K562 (cell line): ENCODE data around the gene TMPO. TPM values are rescaled to one million over a fixed set of nuclear protein-coding genes. Genes with fewer than 3 reads are reported as not detected.

Source experiments
- ATAC-seq: fragments of 200-7000 bp; cut with Tn5 transposase; 3 replicates; pipeline ENCODE4 v1.9.1; 2020; ENCODE audit warnings: moderate library complexity
- Bru-seq: library from RNA; stranded (reverse); fragments of 400-500 nt; gene quantifications from one replicate; lab custom pipeline; 2021; lab: Mats Ljungman, UMichigan
- BruChase-seq, 2 experiments: library from RNA; stranded (reverse); fragments of 400-500 nt; gene quantifications; one replicate each; lab custom pipeline; 2021; lab: Mats Ljungman, UMichigan
- BruUV-seq: library from RNA; stranded (reverse); fragments of 400-500 nt; replicated peaks from 2 replicates; lab custom pipeline; 2021; lab: Mats Ljungman, UMichigan
- CTCF ChIA-PET: fragments of 300-600 bp; formaldehyde crosslinking; extraction: SDS; loops from one replicate; lab custom pipeline; 2021; ENCODE audit warnings: low intra/inter-chr PET ratio; lab: Yijun Ruan, JAX
- POLR2A ChIA-PET: fragments of 300-600, 350-650 bp; sonication (Branson Sonifier 250); formaldehyde crosslinking; extraction: SDS; loops from one replicate; lab custom pipeline; 2021; ENCODE audit warnings: antibody characterized with exemption, inconsistent platforms; lab: Yijun Ruan, JAX
- DNase-seq, 4 experiments: peaks; one replicate each; pipeline versions ENCODE4 v3.0.0 to v3.0.0-alpha.2; 2011 to 2018; ENCODE audit warnings: low spot score in 3 of 4, mixed read lengths in 3 of 4; ENCODE audit errors: extremely low read depth in 1 of 4
- FAIRE-seq: peaks from 2 replicates; lab custom pipeline; 2011; peaks lifted over from hg19 to GRCh38; lab: Jason Lieb, UNC
- H2AFZ ChIP-seq: 2 replicates; pipeline ENCODE4 v1.6.0; 2011; ENCODE audit warnings: low read depth, low read length, control low read depth, inconsistent platforms
- H3K27ac ChIP-seq: fragments of 200-600 bp; 3 replicates; pipeline ENCODE4 v1.8.0; 2011; ENCODE audit warnings: low read depth, mild to moderate bottlenecking, control low read depth, inconsistent platforms, low read length, moderate library complexity, mixed read lengths; ENCODE audit errors: extremely low read depth
- H3K27me3 ChIP-seq, 2 experiments: fragments of 300-600 bp in 1 of 2; 2 replicates in 1 of 2; 3 replicates in 1 of 2; pipeline versions ENCODE4 v1.6.0 to v1.8.0; 2011; ENCODE audit warnings: inconsistent platforms in 2 of 2, low read length in 2 of 2, mild to moderate bottlenecking in 1 of 2, mixed read lengths in 1 of 2, moderate library complexity in 1 of 2; ENCODE audit not compliant: control insufficient read depth in 2 of 2, insufficient read depth in 2 of 2
- H3K36me3 ChIP-seq: fragments of 300-600 bp; 3 replicates; pipeline ENCODE4 v1.8.0; 2011; ENCODE audit warnings: mild to moderate bottlenecking, low read length, inconsistent platforms; ENCODE audit not compliant: control insufficient read depth, insufficient read depth
- H3K4me1 ChIP-seq, 2 experiments: fragments of 200-600 bp in 1 of 2; replicated peaks in 1 of 2; 2 replicates in 1 of 2; 3 replicates in 1 of 2; pipeline versions ENCODE4 v1.5.1 to v1.8.0; 2011; ENCODE audit warnings: inconsistent platforms in 2 of 2, low read length in 2 of 2, mild to moderate bottlenecking in 1 of 2, mixed read lengths in 1 of 2, moderate library complexity in 1 of 2; ENCODE audit not compliant: control insufficient read depth in 2 of 2, insufficient read depth in 2 of 2
- H3K4me2 ChIP-seq: 2 replicates; pipeline ENCODE4 v1.6.1; 2011; ENCODE audit warnings: low read length, control low read depth, inconsistent platforms, mixed read lengths; ENCODE audit not compliant: insufficient read depth
- H3K4me3 ChIP-seq: fragments of 200-600 bp; sonication (generic), shearing (Covaris generic); 2 replicates; pipeline ENCODE4 v1.5.1; 2016; ENCODE audit warnings: control low read depth, inconsistent platforms
- H3K79me2 ChIP-seq: fragments of 200-600 bp; 3 replicates; pipeline ENCODE4 v1.8.0; 2011; ENCODE audit warnings: low read length, inconsistent platforms; ENCODE audit not compliant: control insufficient read depth, insufficient read depth
- H3K9ac ChIP-seq, 2 experiments: 2 replicates each; pipeline versions ENCODE4 v1.6.0 to v1.6.1; 2011; ENCODE audit warnings: low read depth in 2 of 2, low read length in 2 of 2, control low read depth in 1 of 2, inconsistent platforms in 1 of 2, mild to moderate bottlenecking in 1 of 2, mixed read lengths in 1 of 2; ENCODE audit not compliant: insufficient read depth in 1 of 2
- H3K9me1 ChIP-seq: one replicate; pipeline ENCODE4 v1.6.0; 2011; ENCODE audit warnings: inconsistent platforms, mild to moderate bottlenecking, low read length, moderate library complexity; ENCODE audit not compliant: control insufficient read depth, insufficient read depth
- H3K9me3 ChIP-seq: replicated peaks from 2 replicates; pipeline ENCODE4 v1.5.1; 2011; ENCODE audit warnings: low read depth, low read length, inconsistent platforms; ENCODE audit not compliant: control insufficient read depth, insufficient read depth
- H4K20me1 ChIP-seq: replicated peaks from 2 replicates; pipeline ENCODE4 v1.6.1; 2011; ENCODE audit warnings: low read length, inconsistent platforms, mixed read lengths; ENCODE audit not compliant: control insufficient read depth, insufficient read depth
- LCOR ChIP-seq: sonication (generic); formaldehyde crosslinking; IDR thresholded peaks from 2 replicates; pipeline ENCODE4 v1.8.0; 2022; ENCODE audit warnings: mild to moderate bottlenecking, missing genetic modification reagents
- MYC ChIP-seq, 2 experiments: fragments of 250-450 bp in 1 of 2; sonication (Bioruptor Pico) in 1 of 2; IDR thresholded peaks; 2 replicates each; pipeline versions ENCODE4 v1.5.1 to v1.6.1; 2012 to 2021; ENCODE audit warnings: low read depth in 2 of 2, borderline replicate concordance in 1 of 2, improper control_type of control experiment in 1 of 2, low read length in 1 of 2, mild to moderate bottlenecking in 1 of 2, moderate library complexity in 1 of 2
- SAP30 ChIP-seq: fragments of 200-600 bp; sonication (generic); IDR thresholded peaks from 2 replicates; pipeline ENCODE4 v1.6.1; 2012; ENCODE audit warnings: borderline replicate concordance, low read depth, mild to moderate bottlenecking, moderate library complexity, low read length, control low read depth, inconsistent platforms; ENCODE audit not compliant: insufficient read depth, poor library complexity, severe bottlenecking
- WGBS: fragments of 100-300 bp; shearing (Covaris generic); methylation state at CpG from one replicate; pipeline ENCODE4 v1.1.6; 2016; ENCODE audit warnings: low coverage, mixed read lengths; ENCODE audit not compliant: insufficient coverage; ENCODE audit errors: missing lambda C conversion rate; 5-methylcytosine and 5-hydroxymethylcytosine counted together
- in situ Hi-C: fragments of 300-500 bp; cut with MboI; formaldehyde crosslinking; loops from 4 replicates; pipeline ENCODE4 v1.15.0; 2018; ENCODE audit warnings: inconsistent platforms, mixed read lengths
- intact Hi-C: fragments of 100-400 bp; cut with micrococcal nuclease; formaldehyde crosslinking; loops from 2 replicates; pipeline ENCODE4 v1.14.2; 2022
- long read RNA-seq, 3 experiments: library from polyadenylated mRNA in 2 of 3; library from RNA in 1 of 3; unstranded in 2 of 3; stranded (forward) in 1 of 3; transcript quantifications; one replicate each; pipeline ENCODE4 v2.0.0, GENCODE V29; 2019 to 2022
- polyA minus RNA-seq, 3 experiments: library from RNA; depleted of rRNA, polyadenylated mRNA; stranded (reverse); fragments of >200 nt; gene quantifications; 2 replicates each; pipeline ENCODE4 v1.2.3, GENCODE V29; 2011
- polyA plus RNA-seq, 8 experiments: library from polyadenylated mRNA; depleted of rRNA in 4 of 8; stranded (reverse) in 5 of 8; unstranded in 3 of 8; fragments of >200 nt; fragmentation: Nextera tagmentation in 2 of 8; fragmentation: Illumina TruSeq in 1 of 8; extraction: Ambion mirVana in 2 of 8; extraction: Trizol in 1 of 8; gene quantifications; 2 replicates each; pipeline versions ENCODE4 v1.2.1 to v1.2.3, GENCODE V29; 2011 to 2014; ENCODE audit warnings: inconsistent platforms in 1 of 8, missing spikeins in 1 of 8
- total RNA-seq, 7 experiments: library from RNA; depleted of rRNA in 6 of 7; stranded (reverse); fragments of >200 nt in 6 of 7; fragmentation: Illumina TruSeq in 2 of 7; extraction: Trizol in 2 of 7; gene quantifications; 2 replicates each; pipeline versions ENCODE4 v1.2.1 to v1.2.3, GENCODE V29; 2011 to 2021; ENCODE audit warnings: low replicate concordance in 1 of 7
- TF ChIP-seq, protein P1 (sequence below): fragments of 450-650 bp; IDR thresholded peaks from 2 replicates; pipeline ENCODE4 v1.6.1; 2017; ENCODE audit warnings: antibody characterized with exemption
- TF ChIP-seq, protein P2 (sequence below): sonication (generic); formaldehyde crosslinking; IDR thresholded peaks from 2 replicates; pipeline ENCODE4 v1.8.1; 2023; ENCODE audit warnings: mild to moderate bottlenecking, missing genetic modification reagents, moderate library complexity

The TMPO gene, protein sequence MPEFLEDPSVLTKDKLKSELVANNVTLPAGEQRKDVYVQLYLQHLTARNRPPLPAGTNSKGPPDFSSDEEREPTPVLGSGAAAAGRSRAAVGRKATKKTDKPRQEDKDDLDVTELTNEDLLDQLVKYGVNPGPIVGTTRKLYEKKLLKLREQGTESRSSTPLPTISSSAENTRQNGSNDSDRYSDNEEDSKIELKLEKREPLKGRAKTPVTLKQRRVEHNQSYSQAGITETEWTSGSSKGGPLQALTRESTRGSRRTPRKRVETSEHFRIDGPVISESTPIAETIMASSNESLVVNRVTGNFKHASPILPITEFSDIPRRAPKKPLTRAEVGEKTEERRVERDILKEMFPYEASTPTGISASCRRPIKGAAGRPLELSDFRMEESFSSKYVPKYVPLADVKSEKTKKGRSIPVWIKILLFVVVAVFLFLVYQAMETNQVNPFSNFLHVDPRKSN
- total RNA-seq (2011; cell fraction: chromatin; rRNA removed; ENCODE audit: low replicate concordance): 87.3 and 241 TPM in 2 replicates
- total RNA-seq (2011; cell fraction: nucleolus; rRNA removed): 71.1 and 72.0 TPM in 2 replicates
- 103 and 175 TPM in 2 replicates for total RNA-seq (2011; cell fraction: nucleoplasm; rRNA removed)
- total RNA-seq (2014; rRNA removed) (182 and 185 TPM in 2 replicates), total RNA-seq (2014; rRNA removed; fragmentation: Illumina TruSeq; extraction: Trizol) (250 and 291 TPM in 2 replicates), total RNA-seq (2015; rRNA removed; fragmentation: Illumina TruSeq; extraction: Trizol) (257 and 263 TPM in 2 replicates), total RNA-seq (2021) (234 and 244 TPM in 2 replicates), polyA plus RNA-seq (2011; rRNA removed) (134 and 156 TPM in 2 replicates), polyA plus RNA-seq (2014; fragmentation: Illumina TruSeq; extraction: Trizol) (179 and 184 TPM in 2 replicates), polyA plus RNA-seq (2014; fragmentation: Nextera tagmentation; extraction: Ambion mirVana) (10 to 100 TPM; 62.1 to 85.9 TPM), polyA plus RNA-seq (2014; rRNA removed) (102 and 108 TPM in 2 replicates), polyA minus RNA-seq (2011; rRNA and poly(A)+ RNA removed) (217 and 242 TPM in 2 replicates), Bru-seq, nascent RNA (percentile 95 among the genes with signal in this experiment), BruChase-seq, experiment 1, labeled RNA remaining after a 2-hour chase (percentile 98 among the genes with signal in this experiment), BruChase-seq, experiment 2, labeled RNA remaining after a 6-hour chase (percentile 98 among the genes with signal in this experiment)
- polyA plus RNA-seq (2011; cell fraction: cytosol; rRNA removed): 31.6 and 45.3 TPM in 2 replicates
- polyA plus RNA-seq (2011; cell fraction: nucleus; rRNA removed): 38.5 and 49.5 TPM in 2 replicates
- polyA plus RNA-seq (2012): 132 and 133 TPM in 2 replicates
- 118 and 127 TPM in 2 replicates for polyA minus RNA-seq (2011; cell fraction: cytosol; rRNA and poly(A)+ RNA removed)
- polyA minus RNA-seq (2011; cell fraction: nucleus; rRNA and poly(A)+ RNA removed): 95.9 and 167 TPM in 2 replicates
- long read RNA-seq, experiment 1, full-length matches to known transcripts: 615 of 844 reads
- long read RNA-seq, experiment 1, partial matches to known transcripts: 91 of 844 reads
- long read RNA-seq, experiment 1, other reads (novel, unspliced or antisense): 138 of 844 reads
- long read RNA-seq, experiment 2, full-length matches to known transcripts: 11 of 171 reads
- long read RNA-seq, experiment 2, partial matches to known transcripts: 1 of 171 reads
- long read RNA-seq, experiment 2, other reads (novel, unspliced or antisense): 159 of 171 reads
- long read RNA-seq, experiment 3, full-length matches to known transcripts: 28 of 48 reads
- long read RNA-seq, experiment 3, partial matches to known transcripts: 14 of 48 reads
- long read RNA-seq, experiment 3, other reads (novel, unspliced or antisense): 6 of 48 reads

DNA sequence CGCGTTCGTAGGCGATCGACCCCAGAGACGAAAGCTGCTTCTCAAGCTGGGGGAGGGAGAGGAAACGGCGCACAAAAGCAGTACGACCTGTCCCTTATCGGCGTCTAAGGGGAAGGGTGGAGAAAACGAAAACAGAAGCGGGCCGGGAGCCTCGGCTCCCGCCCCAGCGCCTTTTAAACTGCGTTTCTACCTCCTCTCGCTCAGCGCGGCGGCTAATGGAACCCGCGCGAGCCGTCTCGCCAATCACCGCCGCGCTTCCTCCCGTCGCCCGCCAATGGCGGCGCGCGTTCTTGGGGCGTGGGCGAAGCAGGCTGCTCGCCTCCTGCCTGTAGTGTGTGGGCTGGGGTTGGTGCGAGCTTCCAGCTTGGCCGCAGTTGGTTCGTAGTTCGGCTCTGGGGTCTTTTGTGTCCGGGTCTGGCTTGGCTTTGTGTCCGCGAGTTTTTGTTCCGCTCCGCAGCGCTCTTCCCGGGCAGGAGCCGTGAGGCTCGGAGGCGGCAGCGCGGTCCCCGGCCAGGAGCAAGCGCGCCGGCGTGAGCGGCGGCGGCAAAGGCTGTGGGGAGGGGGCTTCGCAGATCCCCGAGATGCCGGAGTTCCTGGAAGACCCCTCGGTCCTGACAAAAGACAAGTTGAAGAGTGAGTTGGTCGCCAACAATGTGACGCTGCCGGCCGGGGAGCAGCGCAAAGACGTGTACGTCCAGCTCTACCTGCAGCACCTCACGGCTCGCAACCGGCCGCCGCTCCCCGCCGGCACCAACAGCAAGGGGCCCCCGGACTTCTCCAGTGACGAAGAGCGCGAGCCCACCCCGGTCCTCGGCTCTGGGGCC lies at the start of gene TMPO:
Gene TMPO, plus strand, starts transcription at position 304 of the 824 bp plus-strand sequence. Its CDS starts 278 bp downstream, at position 582.
- H3K27ac ChIP-seq: peak within 1 kb of the TSS; percentile 98
- DNase-seq (peak; percentile 96 to 98 (median 98)), ATAC-seq (peak; percentile 80), FAIRE-seq (peak; percentile 79)
- BruUV-seq: no TSS peak
- H3K4me1 ChIP-seq: peaks cover 16 to 20% of the 10 kb centered on the region in 2 experiments; a peak in 4 of 5 replicates
- no peaks in the 10 kb centered on the region; the same call in 1 of the 2 replicates for H4K20me1 ChIP-seq
- in situ Hi-C loops: no loop called here
- H3K9me1 ChIP-seq: no peaks in the 10 kb centered on the region
- no peaks in the 10 kb centered on the region for H3K9me3 ChIP-seq
- H3K79me2 ChIP-seq: peaks cover 70% of the 10 kb centered on the region
- ChIA-PET CTCF (interaction anchor here (1.3 to 3.0 kb wide), 4 partner anchors 24 to 99 kb away, joined by 3 to 19 read pairs (median 11); no protein-coding TSS in a partner anchor), POLR2A (interaction anchor here (0.5 to 2.9 kb wide), 14 partner anchors 9 to 1897 kb away, joined by 3 to 15 read pairs (median 3); partner anchors contain the start of gene SLC25A3)
- no peaks in the 10 kb centered on the region for H3K27me3 ChIP-seq
- peak within 1 kb of the TSS; percentile 85 for H3K4me2 ChIP-seq
- intact Hi-C loops: loop anchor here (1.0 to 5.0 kb wide), 6 partner anchors 12 to 99 kb away; partner anchors contain the start of gene SLC25A3
- H3K36me3 ChIP-seq: peaks cover 20% of the 10 kb centered on the region; the same call in 1 of the 3 replicates
- under 1% methylated on average over 77 of the region's 88 CpGs for WGBS
- H2AFZ ChIP-seq: peak within 1 kb of the TSS; percentile 74
- H3K4me3 ChIP-seq: peak within 1 kb of the TSS; percentile 66
- H3K9ac ChIP-seq: peak within 1 kb of the TSS; percentile 99 to 100
- peak; percentile 4; the same call in 1 of the 2 replicates for TF ChIP-seq LCOR (CRISPR knock-in tag)
- TF ChIP-seq SAP30: peak; percentile 12
- TF ChIP-seq, protein P1, sequence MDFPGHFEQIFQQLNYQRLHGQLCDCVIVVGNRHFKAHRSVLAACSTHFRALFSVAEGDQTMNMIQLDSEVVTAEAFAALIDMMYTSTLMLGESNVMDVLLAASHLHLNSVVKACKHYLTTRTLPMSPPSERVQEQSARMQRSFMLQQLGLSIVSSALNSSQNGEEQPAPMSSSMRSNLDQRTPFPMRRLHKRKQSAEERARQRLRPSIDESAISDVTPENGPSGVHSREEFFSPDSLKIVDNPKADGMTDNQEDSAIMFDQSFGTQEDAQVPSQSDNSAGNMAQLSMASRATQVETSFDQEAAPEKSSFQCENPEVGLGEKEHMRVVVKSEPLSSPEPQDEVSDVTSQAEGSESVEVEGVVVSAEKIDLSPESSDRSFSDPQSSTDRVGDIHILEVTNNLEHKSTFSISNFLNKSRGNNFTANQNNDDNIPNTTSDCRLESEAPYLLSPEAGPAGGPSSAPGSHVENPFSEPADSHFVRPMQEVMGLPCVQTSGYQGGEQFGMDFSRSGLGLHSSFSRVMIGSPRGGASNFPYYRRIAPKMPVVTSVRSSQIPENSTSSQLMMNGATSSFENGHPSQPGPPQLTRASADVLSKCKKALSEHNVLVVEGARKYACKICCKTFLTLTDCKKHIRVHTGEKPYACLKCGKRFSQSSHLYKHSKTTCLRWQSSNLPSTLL: no peak
- TF ChIP-seq, protein P2, sequence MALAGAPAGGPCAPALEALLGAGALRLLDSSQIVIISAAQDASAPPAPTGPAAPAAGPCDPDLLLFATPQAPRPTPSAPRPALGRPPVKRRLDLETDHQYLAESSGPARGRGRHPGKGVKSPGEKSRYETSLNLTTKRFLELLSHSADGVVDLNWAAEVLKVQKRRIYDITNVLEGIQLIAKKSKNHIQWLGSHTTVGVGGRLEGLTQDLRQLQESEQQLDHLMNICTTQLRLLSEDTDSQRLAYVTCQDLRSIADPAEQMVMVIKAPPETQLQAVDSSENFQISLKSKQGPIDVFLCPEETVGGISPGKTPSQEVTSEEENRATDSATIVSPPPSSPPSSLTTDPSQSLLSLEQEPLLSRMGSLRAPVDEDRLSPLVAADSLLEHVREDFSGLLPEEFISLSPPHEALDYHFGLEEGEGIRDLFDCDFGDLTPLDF: peak; percentile 77; the same call in 1 of the 2 replicates
- TF ChIP-seq MYC (IDR thresholded peaks at IDR 0.05; ENCODE audit: low read depth, low read length): peak; percentile 88
- TF ChIP-seq MYC (CRISPR knock-in tag; IDR thresholded peaks at IDR 0.05; ENCODE audit: borderline replicate concordance, low read depth): peak; percentile 87; the same call in 1 of the 2 replicates
